Prostate gland (tissue), 2 donors: ENCODE measurements around the gene MYBBP1A. TPM values are rescaled to one million over a fixed set of nuclear protein-coding genes. Genes with fewer than 3 reads are reported as not detected.

ENCODE experiments used
- DNase-seq: peaks from one replicate; pipeline ENCODE4 v3.0.0-alpha.2; 2019; ENCODE audit warnings: low spot score
- H3K27ac ChIP-seq, 2 donors: fragments of 200-600 bp; sonication (generic); 2 replicates each; pipeline ENCODE4 v1.5.1; 2017 to 2019
- H3K27me3 ChIP-seq: fragments of 200-600 bp; sonication (generic); replicated peaks from 2 replicates; pipeline ENCODE4 v1.5.1; 2019; ENCODE audit not compliant: insufficient read depth
- H3K36me3 ChIP-seq, 2 donors: fragments of 200-600 bp; sonication (generic); 1 replicate in 1 of 2; 2 replicates in 1 of 2; pipeline versions ENCODE4 v1.5.1 to v1.8.1; 2017 to 2019
- H3K4me1 ChIP-seq: fragments of 200-600 bp; sonication (generic); replicated peaks from 2 replicates; pipeline ENCODE4 v1.5.1; 2019
- H3K4me3 ChIP-seq, 2 donors: fragments of 200-600 bp; sonication (generic); 2 replicates each; pipeline ENCODE4 v1.5.1; 2017 to 2019
- H3K9me3 ChIP-seq: fragments of 200-600 bp; sonication (generic); 2 replicates; pipeline ENCODE4 v1.5.1; 2017
- POLR2A ChIP-seq: fragments of 450-650 bp; IDR thresholded peaks from one replicate; pipeline ENCODE4 v1.6.1; 2016; ENCODE audit warnings: antibody characterized with exemption, mild to moderate bottlenecking
- POLR2AphosphoS5 ChIP-seq: sonication (generic); formaldehyde crosslinking; IDR thresholded peaks from one replicate; pipeline ENCODE4 v1.6.1; 2017; ENCODE audit warnings: antibody characterized with exemption
- WGBS: methylation state at CpG from one replicate; pipeline ENCODE4 v1.1.5; 2018; 5-methylcytosine and 5-hydroxymethylcytosine counted together
- intact Hi-C: fragments of 100-400 bp; cut with DNase I; formaldehyde crosslinking; loops from one replicate; pipeline ENCODE4 v1.14.2; 2022
- total RNA-seq, 2 donors: library from RNA; depleted of rRNA; stranded (reverse); fragments of >200 nt; gene quantifications; one replicate each; pipeline ENCODE4 v1.1.0, GENCODE V29; 2016
- TF ChIP-seq, protein P1 (sequence below), 4 experiments: fragments of 200-600 bp in 2 of 4; fragments of 450-650 bp in 2 of 4; sonication (generic) in 2 of 4; IDR thresholded peaks; 1 replicate in 3 of 4; 2 replicates in 1 of 4; pipeline ENCODE4 v1.5.1; 2016 to 2019; ENCODE audit warnings: antibody characterized with exemption in 4 of 4, mild to moderate bottlenecking in 2 of 4, moderate library complexity in 2 of 4

MYBBP1A gene
- total RNA-seq, 2 donors from 2014 or later: 44.4 to 71.2 TPM

- Histone ChIP-seq H3K27me3 (no peaks in the 10 kb centered on the region), H3K9me3 (no peaks in the 10 kb centered on the region), H3K27ac (no peak overlapping the region), H3K4me3 (no peak overlapping the region), H3K4me1 (no peaks in the 10 kb centered on the region), H3K36me3 (peaks cover 5 to 40% of the 10 kb centered on the region in 2 donors)
- intact Hi-C loops: no loop called here
- no peak for DNase-seq
- TF ChIP-seq, protein P1, sequence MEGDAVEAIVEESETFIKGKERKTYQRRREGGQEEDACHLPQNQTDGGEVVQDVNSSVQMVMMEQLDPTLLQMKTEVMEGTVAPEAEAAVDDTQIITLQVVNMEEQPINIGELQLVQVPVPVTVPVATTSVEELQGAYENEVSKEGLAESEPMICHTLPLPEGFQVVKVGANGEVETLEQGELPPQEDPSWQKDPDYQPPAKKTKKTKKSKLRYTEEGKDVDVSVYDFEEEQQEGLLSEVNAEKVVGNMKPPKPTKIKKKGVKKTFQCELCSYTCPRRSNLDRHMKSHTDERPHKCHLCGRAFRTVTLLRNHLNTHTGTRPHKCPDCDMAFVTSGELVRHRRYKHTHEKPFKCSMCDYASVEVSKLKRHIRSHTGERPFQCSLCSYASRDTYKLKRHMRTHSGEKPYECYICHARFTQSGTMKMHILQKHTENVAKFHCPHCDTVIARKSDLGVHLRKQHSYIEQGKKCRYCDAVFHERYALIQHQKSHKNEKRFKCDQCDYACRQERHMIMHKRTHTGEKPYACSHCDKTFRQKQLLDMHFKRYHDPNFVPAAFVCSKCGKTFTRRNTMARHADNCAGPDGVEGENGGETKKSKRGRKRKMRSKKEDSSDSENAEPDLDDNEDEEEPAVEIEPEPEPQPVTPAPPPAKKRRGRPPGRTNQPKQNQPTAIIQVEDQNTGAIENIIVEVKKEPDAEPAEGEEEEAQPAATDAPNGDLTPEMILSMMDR (IDR thresholded peaks at IDR 0.05): no peak
- no peak for TF ChIP-seq POLR2A
- TF ChIP-seq POLR2AphosphoS5: no peak
- 90% methylated on average over 28 of the region's 32 CpGs for WGBS
Measured at GRCh38 chr17:4545217-4545951, 9.8 kb downstream of the MYBBP1A start.

DNA sequence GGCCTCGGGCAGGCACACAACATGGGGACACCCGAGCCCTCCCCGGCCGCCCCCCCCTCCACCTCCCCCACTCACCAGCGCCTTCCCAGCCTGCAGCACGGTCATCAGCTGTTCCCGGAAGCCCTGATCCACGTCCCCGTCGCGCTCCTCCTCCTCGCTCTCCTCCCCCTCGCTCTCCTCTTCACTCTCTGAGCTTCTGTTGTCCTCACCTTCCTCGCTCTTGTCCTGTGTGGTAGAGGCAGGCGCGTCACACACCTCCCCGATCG lies 10.3 kb downstream of the MYBBP1A start:
- Histone ChIP-seq H3K9me3 (no peaks in the 10 kb centered on the region), H3K36me3 (peaks cover 5 to 35% of the 10 kb centered on the region in 2 donors), H3K4me1 (no peaks in the 10 kb centered on the region), H3K27me3 (no peaks in the 10 kb centered on the region), H3K27ac (no peak overlapping the region), H3K4me3 (no peak overlapping the region)
- DNase-seq: no peak
- TF ChIP-seq POLR2AphosphoS5: no peak
- intact Hi-C loops: no loop called here
- 87% methylated on average over 18 of the region's 18 CpGs for WGBS

DNA sequence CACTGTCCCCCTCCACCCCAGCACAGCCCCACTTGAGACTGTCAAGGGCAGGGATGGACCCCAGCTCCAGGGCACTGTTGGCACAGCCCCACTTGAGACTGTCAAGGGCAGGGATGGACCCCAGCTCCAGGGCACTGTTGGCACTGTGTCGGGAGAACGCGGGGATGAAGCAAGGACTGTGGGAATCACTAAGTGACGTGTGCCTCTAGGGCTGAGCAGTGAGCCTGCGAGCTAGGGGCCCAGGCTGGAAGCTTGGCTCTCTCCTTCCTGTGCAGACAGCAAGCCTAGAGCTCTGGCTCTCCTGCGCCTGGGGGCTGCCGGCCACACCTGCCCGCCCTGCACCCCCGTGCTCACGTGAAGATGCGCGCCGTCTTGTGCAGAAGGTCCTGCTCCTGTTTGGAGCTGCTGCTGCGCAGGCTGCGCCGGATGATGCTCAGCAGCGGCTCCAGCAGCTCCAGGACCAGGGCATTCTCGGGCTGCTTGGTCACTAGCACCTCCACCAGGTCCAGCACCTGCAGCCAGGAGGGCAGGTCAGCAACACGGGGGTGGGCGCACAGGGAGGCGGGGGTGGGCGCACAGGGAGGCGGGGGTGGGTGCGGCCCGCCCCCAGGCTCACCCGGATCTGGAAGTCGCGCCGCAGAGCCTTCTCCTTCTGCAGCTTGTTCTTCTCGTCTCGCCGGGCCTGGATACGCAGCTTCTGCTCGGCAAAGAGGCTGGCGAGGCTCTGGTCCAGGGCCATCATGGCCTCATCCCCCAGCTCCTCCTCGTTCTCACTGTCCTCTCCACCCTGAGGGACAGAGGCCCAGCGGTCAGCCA lies 10.8 kb downstream of the MYBBP1A start:
- 92% methylated on average over 33 of the region's 37 CpGs for WGBS
- H3K27me3 ChIP-seq: no peaks in the 10 kb centered on the region
- no peak overlapping the region for H3K4me3 ChIP-seq
- no peak for DNase-seq
- no peak overlapping the region for H3K27ac ChIP-seq
- TF ChIP-seq POLR2A (no peak), POLR2AphosphoS5 (no peak)
- TF ChIP-seq, protein P1 (IDR thresholded peaks at IDR 0.05): no peak
- no peaks in the 10 kb centered on the region for H3K4me1 ChIP-seq
- peaks cover 5 to 32% of the 10 kb centered on the region in 2 donors for H3K36me3 ChIP-seq
- H3K9me3 ChIP-seq: no peaks in the 10 kb centered on the region
- intact Hi-C loops: no loop called here

DNA sequence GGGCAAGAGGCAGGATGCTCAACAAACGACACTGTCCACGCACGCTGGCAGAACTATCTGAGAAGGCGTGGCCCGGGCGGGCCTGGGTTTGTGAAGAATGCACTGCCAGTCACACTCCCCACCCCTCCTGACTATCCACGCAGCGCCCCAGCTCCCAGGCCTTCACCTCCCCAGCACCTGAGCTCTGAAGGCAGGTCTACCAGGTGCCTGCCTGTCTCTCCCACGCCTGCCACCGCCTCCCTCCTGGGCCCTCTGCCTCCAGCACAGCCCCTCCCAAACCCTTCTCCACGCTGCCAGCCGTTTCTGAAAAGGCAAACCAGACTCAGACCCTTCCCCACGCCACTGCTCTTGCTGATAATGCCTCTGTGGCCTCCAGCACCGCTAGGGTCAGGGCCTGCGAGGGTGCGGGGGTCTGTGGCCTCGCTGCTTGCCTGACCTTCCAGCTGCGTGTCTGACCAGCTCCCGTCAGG lies 11.6 kb downstream of the MYBBP1A start:
- no peak overlapping the region for H3K27ac ChIP-seq
- 73% methylated on average over 19 of the region's 19 CpGs for WGBS
- no peak for DNase-seq
- TF ChIP-seq, protein P1 (IDR thresholded peaks at IDR 0.05): no peak
- TF ChIP-seq POLR2A: no peak
- TF ChIP-seq POLR2AphosphoS5: no peak
- intact Hi-C loops: no loop called here
- H3K4me3 ChIP-seq: no peak overlapping the region
- no peaks in the 10 kb centered on the region for H3K27me3 ChIP-seq
- H3K4me1 ChIP-seq: no peaks in the 10 kb centered on the region
- no peaks in the 10 kb centered on the region for H3K9me3 ChIP-seq
- peaks cover 1 to 25% of the 10 kb centered on the region in 2 donors for H3K36me3 ChIP-seq

GRCh38 chr17:4542726-4543191 lies 12.4 kb downstream of the MYBBP1A start:
- 89% methylated on average over 19 of the region's 19 CpGs for WGBS
- no peak for DNase-seq
- Histone ChIP-seq H3K4me1 (no peaks in the 10 kb centered on the region), H3K9me3 (no peaks in the 10 kb centered on the region), H3K4me3 (no peak overlapping the region), H3K27ac (no peak overlapping the region), H3K27me3 (no peaks in the 10 kb centered on the region), H3K36me3 (peaks cover 0 to 17% of the 10 kb centered on the region in 2 donors)
- TF ChIP-seq, protein P1 (IDR thresholded peaks at IDR 0.05): no peak
- no peak for TF ChIP-seq POLR2AphosphoS5
- no peak for TF ChIP-seq POLR2A
- intact Hi-C loops: no loop called here
